ENCODE measurements around the gene FDXR. TPM values are rescaled to one million over a fixed set of nuclear protein-coding genes. Genes with fewer than 3 reads are reported as not detected.
"Not testable (repeated sequence)": the region's sequence is repeated elsewhere in the genome, so short reads cannot be mapped to it uniquely, and the experiment has no call there.

Gene FDXR
- total RNA-seq, 1 donor: 1.3 TPM

GRCh38 chr17:74906214-74906793, 33.5 kb upstream of the FDXR start:
- not testable (repeated sequence) for H3K27me3 ChIP-seq (ENCODE audit: insufficient read depth, low read length); H3K4me1 ChIP-seq (ENCODE audit: insufficient read depth, low read length); H3K4me3 ChIP-seq (ENCODE audit: low read length); H3K9me3 ChIP-seq (ENCODE audit: low read depth, low read length)

- no peaks in the 10 kb centered on the region for H3K4me1 ChIP-seq (ENCODE audit: insufficient read depth, low read length)
- no peak overlapping the region for H3K4me3 ChIP-seq (ENCODE audit: low read length)
- H3K27me3 ChIP-seq (ENCODE audit: insufficient read depth, low read length): no peaks in the 10 kb centered on the region
- H3K9me3 ChIP-seq (ENCODE audit: low read depth, low read length): no peaks in the 10 kb centered on the region
Observed at GRCh38 chr17:74904687-74905409, 32.1 kb upstream of the FDXR start.

- no peaks in the 10 kb centered on the region for H3K4me1 ChIP-seq (ENCODE audit: insufficient read depth, low read length)
- no peak overlapping the region for H3K4me3 ChIP-seq (ENCODE audit: low read length)
- H3K27me3 ChIP-seq (ENCODE audit: insufficient read depth, low read length): no peaks in the 10 kb centered on the region
- H3K9me3 ChIP-seq (ENCODE audit: low read depth, low read length): no peaks in the 10 kb centered on the region
Observed at GRCh38 chr17:74903671-74904070, 30.9 kb upstream of the FDXR start.

GRCh38 chr17:74903034-74903433, 30.2 kb upstream of the FDXR start:
- H3K9me3 ChIP-seq (ENCODE audit: low read depth, low read length): no peaks in the 10 kb centered on the region
- H3K4me1 ChIP-seq (ENCODE audit: insufficient read depth, low read length): no peaks in the 10 kb centered on the region
- no peak overlapping the region for H3K4me3 ChIP-seq (ENCODE audit: low read length)
- H3K27me3 ChIP-seq (ENCODE audit: insufficient read depth, low read length): no peaks in the 10 kb centered on the region

GRCh38 chr17:74901353-74902135, 28.8 kb upstream of the FDXR start:
- Histone ChIP-seq H3K9me3 (ENCODE audit: low read depth, low read length) (no peaks in the 10 kb centered on the region), H3K4me1 (ENCODE audit: insufficient read depth, low read length) (no peaks in the 10 kb centered on the region), H3K27me3 (ENCODE audit: insufficient read depth, low read length) (peaks cover under 1% of the 10 kb centered on the region), H3K4me3 (ENCODE audit: low read length) (no peak overlapping the region)

GRCh38 chr17:74900208-74900607, 27.4 kb upstream of the FDXR start:
- Histone ChIP-seq H3K4me1 (ENCODE audit: insufficient read depth, low read length) (no peaks in the 10 kb centered on the region), H3K4me3 (ENCODE audit: low read length) (no peak overlapping the region), H3K9me3 (ENCODE audit: low read depth, low read length) (no peaks in the 10 kb centered on the region), H3K27me3 (ENCODE audit: insufficient read depth, low read length) (peaks cover 11% of the 10 kb centered on the region)

GRCh38 chr17:74898376-74898946, 25.7 kb upstream of the FDXR start:
- Histone ChIP-seq H3K4me1 (ENCODE audit: insufficient read depth, low read length) (no peaks in the 10 kb centered on the region), H3K27me3 (ENCODE audit: insufficient read depth, low read length) (peaks cover 28% of the 10 kb centered on the region), H3K9me3 (ENCODE audit: low read depth, low read length) (no peaks in the 10 kb centered on the region), H3K4me3 (ENCODE audit: low read length) (no peak overlapping the region)

- Histone ChIP-seq H3K4me1 (ENCODE audit: insufficient read depth, low read length) (no peaks in the 10 kb centered on the region), H3K27me3 (ENCODE audit: insufficient read depth, low read length) (peaks cover 44% of the 10 kb centered on the region), H3K9me3 (ENCODE audit: low read depth, low read length) (no peaks in the 10 kb centered on the region), H3K4me3 (ENCODE audit: low read length) (no peak overlapping the region)
Observed at GRCh38 chr17:74893936-74894671, 21.3 kb upstream of the FDXR start.

GRCh38 chr17:74892974-74893911, 20.4 kb upstream of the FDXR start, which contains the start of gene FADS6:
FADS6 (minus strand) TSS chr17:74893633; CDS start chr17:74893595, 38 bp downstream.
- H3K4me3 ChIP-seq (ENCODE audit: low read length): no peak within 1 kb of the TSS
- H3K27me3 ChIP-seq (ENCODE audit: insufficient read depth, low read length): peaks cover 44% of the 10 kb centered on the region

GRCh38 chr17:74892013-74892841, 19.4 kb upstream of the FDXR start:
- no peak overlapping the region for H3K4me3 ChIP-seq (ENCODE audit: low read length)
- H3K4me1 ChIP-seq (ENCODE audit: insufficient read depth, low read length): no peaks in the 10 kb centered on the region
- H3K9me3 ChIP-seq (ENCODE audit: low read depth, low read length): no peaks in the 10 kb centered on the region
- peaks cover 44% of the 10 kb centered on the region for H3K27me3 ChIP-seq (ENCODE audit: insufficient read depth, low read length)

More at GRCh38 chr17:74892974-74893911, 20.4 kb upstream of the FDXR start, which contains the start of gene FADS6:
- Histone ChIP-seq H3K9me3 (ENCODE audit: low read depth, low read length) (no peaks in the 10 kb centered on the region), H3K4me1 (ENCODE audit: insufficient read depth, low read length) (no peaks in the 10 kb centered on the region)

- Histone ChIP-seq H3K27me3 (ENCODE audit: insufficient read depth, low read length) (peaks cover 36% of the 10 kb centered on the region), H3K4me1 (ENCODE audit: insufficient read depth, low read length) (no peaks in the 10 kb centered on the region), H3K9me3 (ENCODE audit: low read depth, low read length) (no peaks in the 10 kb centered on the region), H3K4me3 (ENCODE audit: low read length) (no peak overlapping the region)
Observed at GRCh38 chr17:74890554-74890953, 17.8 kb upstream of the FDXR start.

GRCh38 chr17:74888469-74888868, 15.7 kb upstream of the FDXR start:
- peaks cover 5% of the 10 kb centered on the region for H3K4me1 ChIP-seq (ENCODE audit: insufficient read depth, low read length)
- H3K9me3 ChIP-seq (ENCODE audit: low read depth, low read length): no peaks in the 10 kb centered on the region
- H3K4me3 ChIP-seq (ENCODE audit: low read length): no peak overlapping the region
- H3K27me3 ChIP-seq (ENCODE audit: insufficient read depth, low read length): peaks cover 16% of the 10 kb centered on the region

GRCh38 chr17:74883241-74883745, 10.5 kb upstream of the FDXR start:
- Histone ChIP-seq H3K4me3 (ENCODE audit: low read length) (no peak overlapping the region), H3K27me3 (ENCODE audit: insufficient read depth, low read length) (no peaks in the 10 kb centered on the region), H3K4me1 (ENCODE audit: insufficient read depth, low read length) (peaks cover 14% of the 10 kb centered on the region), H3K9me3 (ENCODE audit: low read depth, low read length) (no peaks in the 10 kb centered on the region)

Data from mononuclear cell (primary cell).